Measurements from ENCODE around the gene TMCC1.

The TMCC1 gene

DNA sequence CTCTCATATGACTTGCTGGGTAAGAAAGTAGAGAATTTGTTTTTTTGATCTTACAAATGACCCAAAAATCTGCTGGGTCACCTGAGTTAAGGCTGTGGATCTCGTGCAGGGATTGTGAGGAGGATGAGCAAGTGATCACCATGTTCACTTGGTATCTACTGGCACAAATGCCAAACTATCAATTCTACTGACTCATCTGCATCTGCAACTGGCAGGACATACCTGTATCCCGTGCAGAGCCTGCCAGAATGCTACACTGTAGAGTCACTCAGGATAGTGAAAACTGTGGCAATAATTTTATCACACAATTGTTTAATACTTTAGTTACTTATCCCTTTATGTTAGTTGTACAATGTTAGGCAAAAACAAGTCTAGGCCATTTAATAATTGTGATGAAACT, 157.4 kb downstream of the TMCC1 start:
- H3K36me3 ChIP-seq (ENCODE audit: insufficient read depth, low read length) = no peaks in the 10 kb centered on the region
- no peaks in the 10 kb centered on the region for H4K20me1 ChIP-seq (ENCODE audit: insufficient read depth, low read length, poor library complexity, severe bottlenecking)
- TF ChIP-seq, protein P1, sequence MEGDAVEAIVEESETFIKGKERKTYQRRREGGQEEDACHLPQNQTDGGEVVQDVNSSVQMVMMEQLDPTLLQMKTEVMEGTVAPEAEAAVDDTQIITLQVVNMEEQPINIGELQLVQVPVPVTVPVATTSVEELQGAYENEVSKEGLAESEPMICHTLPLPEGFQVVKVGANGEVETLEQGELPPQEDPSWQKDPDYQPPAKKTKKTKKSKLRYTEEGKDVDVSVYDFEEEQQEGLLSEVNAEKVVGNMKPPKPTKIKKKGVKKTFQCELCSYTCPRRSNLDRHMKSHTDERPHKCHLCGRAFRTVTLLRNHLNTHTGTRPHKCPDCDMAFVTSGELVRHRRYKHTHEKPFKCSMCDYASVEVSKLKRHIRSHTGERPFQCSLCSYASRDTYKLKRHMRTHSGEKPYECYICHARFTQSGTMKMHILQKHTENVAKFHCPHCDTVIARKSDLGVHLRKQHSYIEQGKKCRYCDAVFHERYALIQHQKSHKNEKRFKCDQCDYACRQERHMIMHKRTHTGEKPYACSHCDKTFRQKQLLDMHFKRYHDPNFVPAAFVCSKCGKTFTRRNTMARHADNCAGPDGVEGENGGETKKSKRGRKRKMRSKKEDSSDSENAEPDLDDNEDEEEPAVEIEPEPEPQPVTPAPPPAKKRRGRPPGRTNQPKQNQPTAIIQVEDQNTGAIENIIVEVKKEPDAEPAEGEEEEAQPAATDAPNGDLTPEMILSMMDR (conservative IDR thresholded peaks at IDR 0.05; ENCODE audit: low read length) = no peak
- no peaks in the 10 kb centered on the region for H3K9me2 ChIP-seq (replicated peaks; ENCODE audit: low read depth, low read length)
- H3K9me3 ChIP-seq (ENCODE audit: insufficient read depth, low read depth, low read length) = no peaks in the 10 kb centered on the region
- H3K4me3 ChIP-seq (ENCODE audit: low read length, poor library complexity, severe bottlenecking) = no peak overlapping the region
- H2AFZ ChIP-seq (ENCODE audit: low read length) = no peak overlapping the region
- H3F3A ChIP-seq (ENCODE audit: low read depth) = 0 out of 2 replicates have a peak, but pooled peaks cover 4% of the 10 kb centered on the region
- H3K79me2 ChIP-seq (ENCODE audit: insufficient read depth, low read length) = peaks cover 5% of the 10 kb centered on the region; the same call in 1 of the 2 replicates
- no peak overlapping the region for H3K9ac ChIP-seq (ENCODE audit: low read depth, low read length, poor library complexity, severe bottlenecking)
- H3K4me2 ChIP-seq (ENCODE audit: low read depth, low read length, poor library complexity, severe bottlenecking) = no peak overlapping the region
- H3K4me1 ChIP-seq (ENCODE audit: insufficient read depth, low read length, poor library complexity, severe bottlenecking) = no peaks in the 10 kb centered on the region
- H3K27me3 ChIP-seq (ENCODE audit: insufficient read depth, low read length, poor library complexity, severe bottlenecking) = no peaks in the 10 kb centered on the region

DNA sequence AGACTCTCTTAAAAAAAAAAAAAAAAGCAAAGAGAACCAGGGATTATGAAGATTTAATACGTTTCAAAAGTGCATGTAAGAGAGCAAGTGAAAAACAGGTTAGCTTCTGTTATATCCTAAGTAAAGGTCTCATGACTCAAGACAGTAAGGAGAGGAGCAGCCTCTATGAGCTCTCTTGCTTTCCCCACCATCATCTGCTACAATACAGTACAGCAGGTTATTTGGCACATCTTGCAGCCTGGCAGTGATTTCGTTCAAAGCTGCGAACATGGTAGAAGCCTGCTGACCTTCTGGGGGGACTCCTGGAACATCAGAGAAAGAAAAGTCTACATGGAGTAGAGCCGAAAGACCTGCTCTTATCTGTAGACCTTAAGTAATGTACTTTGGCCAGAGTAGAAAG, 157.9 kb downstream of the TMCC1 start:
- no peak overlapping the region for H3K4me2 ChIP-seq (ENCODE audit: low read depth, low read length, poor library complexity, severe bottlenecking)
- no peak overlapping the region for H3K4me3 ChIP-seq (ENCODE audit: low read length, poor library complexity, severe bottlenecking)
- H3K27me3 ChIP-seq (ENCODE audit: insufficient read depth, low read length, poor library complexity, severe bottlenecking) = no peaks in the 10 kb centered on the region
- no peaks in the 10 kb centered on the region for H4K20me1 ChIP-seq (ENCODE audit: insufficient read depth, low read length, poor library complexity, severe bottlenecking)
- H3K9me3 ChIP-seq (ENCODE audit: insufficient read depth, low read depth, low read length) = no peaks in the 10 kb centered on the region
- no peaks in the 10 kb centered on the region for H3K36me3 ChIP-seq (ENCODE audit: insufficient read depth, low read length)
- H3F3A ChIP-seq (ENCODE audit: low read depth) = 0 out of 2 replicates have a peak, but pooled peaks cover 4% of the 10 kb centered on the region
- no peak overlapping the region for H2AFZ ChIP-seq (ENCODE audit: low read length)
- no peak for TF ChIP-seq EZH2phosphoT487 (IDR thresholded peaks at IDR 0.05; ENCODE audit: borderline replicate concordance)
- TF ChIP-seq, protein P1 (conservative IDR thresholded peaks at IDR 0.05; ENCODE audit: low read length) = no peak
- H3K79me2 ChIP-seq (ENCODE audit: insufficient read depth, low read length) = peaks cover under 1% of the 10 kb centered on the region; the same call in 1 of the 2 replicates
- H3K9ac ChIP-seq (ENCODE audit: low read depth, low read length, poor library complexity, severe bottlenecking) = no peak overlapping the region
- H3K4me1 ChIP-seq (ENCODE audit: insufficient read depth, low read length, poor library complexity, severe bottlenecking) = no peaks in the 10 kb centered on the region
- no peaks in the 10 kb centered on the region for H3K9me2 ChIP-seq (replicated peaks; ENCODE audit: low read depth, low read length)

DNA sequence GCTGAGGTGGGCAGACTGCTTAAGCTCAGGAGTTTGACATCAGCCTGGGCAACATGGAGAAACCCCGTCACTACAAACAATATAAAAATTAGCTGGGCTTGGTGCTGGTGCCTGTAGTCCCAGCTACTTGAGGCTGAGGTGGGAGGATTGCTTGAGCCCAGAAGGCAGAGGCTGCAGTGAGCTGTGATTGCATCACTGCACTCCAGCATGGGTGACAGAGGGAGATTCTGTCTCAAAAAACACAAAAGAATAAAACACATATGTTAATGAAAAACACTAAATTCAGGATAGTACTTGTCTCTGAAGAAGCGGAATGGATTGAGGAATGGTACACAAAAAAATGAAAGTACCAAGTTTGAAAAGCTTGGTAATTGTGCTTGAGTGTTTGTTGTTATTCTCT, 159.1 kb downstream of the TMCC1 start:
- Histone ChIP-seq H3K27me3 (ENCODE audit: insufficient read depth, low read length, poor library complexity, severe bottlenecking) (no peaks in the 10 kb centered on the region), H3K4me2 (ENCODE audit: low read depth, low read length, poor library complexity, severe bottlenecking) (no peak overlapping the region), H3K4me1 (ENCODE audit: insufficient read depth, low read length, poor library complexity, severe bottlenecking) (no peaks in the 10 kb centered on the region), H3F3A (ENCODE audit: low read depth) (no peaks in the 10 kb centered on the region), H3K9ac (ENCODE audit: low read depth, low read length, poor library complexity, severe bottlenecking) (no peak overlapping the region), H3K79me2 (ENCODE audit: insufficient read depth, low read length) (no peaks in the 10 kb centered on the region), H3K4me3 (ENCODE audit: low read length, poor library complexity, severe bottlenecking) (no peak overlapping the region), H3K9me3 (ENCODE audit: insufficient read depth, low read depth, low read length) (no peaks in the 10 kb centered on the region), H3K9me2 (replicated peaks; ENCODE audit: low read depth, low read length) (no peaks in the 10 kb centered on the region), H3K36me3 (ENCODE audit: insufficient read depth, low read length) (no peaks in the 10 kb centered on the region), H4K20me1 (ENCODE audit: insufficient read depth, low read length, poor library complexity, severe bottlenecking) (no peaks in the 10 kb centered on the region), H2AFZ (ENCODE audit: low read length) (no peak overlapping the region)
- TF ChIP-seq EZH2phosphoT487 (IDR thresholded peaks at IDR 0.05; ENCODE audit: borderline replicate concordance) = no peak
- TF ChIP-seq, protein P1 (conservative IDR thresholded peaks at IDR 0.05; ENCODE audit: low read length) = no peak
